GM12864 (cell line): ENCODE measurements around the gene ACKR4.

ENCODE experiments used
- DNase-seq: peaks from one replicate; pipeline ENCODE4 v3.0.0-alpha.2; 2011; ENCODE audit warnings: low read depth
- H3K4me3 ChIP-seq: 2 replicates; pipeline ENCODE4 v1.5.1; 2011; ENCODE audit warnings: mild to moderate bottlenecking, low read depth, low read length, control low read depth
- CTCF ChIP-seq: IDR thresholded peaks from 2 replicates; pipeline ENCODE4 v1.5.1; 2011; ENCODE audit warnings: low read depth, mild to moderate bottlenecking, moderate library complexity, low read length, control low read depth, inconsistent platforms; ENCODE audit errors: missing control alignments

ACKR4 gene

GRCh38 chr3:132596816-132597433 is at the start of gene ACKR4:
TSS of gene ACKR4 (plus strand) at chr3:132597270. CDS start at chr3:132600398, 3,128 bp downstream.
- TF ChIP-seq CTCF = no peak
- no peak for DNase-seq
- no peak within 1 kb of the TSS for H3K4me3 ChIP-seq

DNA sequence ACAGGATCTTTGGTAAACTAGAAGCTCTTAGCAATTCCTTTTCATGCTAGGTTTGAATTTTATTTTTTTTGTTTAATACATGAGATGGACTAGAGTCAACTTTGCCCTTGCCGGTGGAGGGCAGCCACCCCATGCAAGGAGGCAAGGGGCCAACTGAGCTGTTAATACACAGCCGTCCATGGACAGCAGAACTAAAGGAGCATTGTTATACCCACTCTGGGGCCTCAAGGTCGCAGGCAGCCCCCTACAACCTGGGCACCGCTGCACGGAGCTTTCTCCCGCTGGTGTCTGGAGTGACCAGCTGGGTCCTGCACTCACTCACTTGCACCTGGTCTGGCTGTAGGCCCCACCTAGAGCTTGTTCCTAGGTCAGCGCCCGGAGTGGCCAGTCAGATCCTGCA is 47.9 kb upstream of the ACKR4 start:
- H3K4me3 ChIP-seq = no peak overlapping the region
- no peak for TF ChIP-seq CTCF
- DNase-seq = no peak

DNA sequence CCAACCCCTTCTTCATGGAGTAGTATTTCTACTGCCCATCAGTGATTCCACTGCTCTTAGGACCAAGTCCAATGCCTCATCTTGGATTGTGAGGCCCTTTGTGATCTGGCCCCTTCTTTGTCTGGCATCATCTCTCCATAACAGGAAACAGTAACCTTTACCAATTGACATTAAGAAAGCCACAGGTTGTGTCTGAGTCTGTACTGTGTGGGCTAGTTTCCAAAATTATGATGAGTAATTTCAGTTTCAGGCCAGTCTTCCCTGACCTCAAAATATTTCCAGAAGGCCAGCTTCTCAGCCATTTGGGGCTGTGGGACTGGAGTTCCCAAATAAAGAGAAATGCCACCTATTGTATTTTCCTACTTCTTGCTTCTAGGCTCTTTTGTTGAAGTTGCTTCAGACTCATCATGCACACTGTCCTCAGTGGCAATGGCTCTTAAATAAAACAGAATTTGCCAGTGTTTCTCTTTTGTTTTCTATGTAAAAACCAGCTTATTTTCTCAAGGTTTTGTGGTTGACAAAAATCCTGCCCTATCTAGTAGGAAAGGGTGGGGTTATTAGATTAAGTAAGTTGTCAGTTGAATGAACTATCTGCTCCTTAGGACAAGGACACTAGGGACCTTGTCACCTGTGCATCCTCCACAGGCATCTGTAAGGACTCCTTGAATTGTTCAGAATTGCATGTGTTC is 47.0 kb upstream of the ACKR4 start:
- no peak for TF ChIP-seq CTCF
- no peak for DNase-seq

GRCh38 chr3:132550579-132551305 is 46.3 kb upstream of the ACKR4 start:
- no peak for TF ChIP-seq CTCF
- no peak for DNase-seq
- H3K4me3 ChIP-seq = no peak overlapping the region

More for the DNA sequence above, 47.0 kb upstream of the ACKR4 start:
- no peak overlapping the region for H3K4me3 ChIP-seq

DNA sequence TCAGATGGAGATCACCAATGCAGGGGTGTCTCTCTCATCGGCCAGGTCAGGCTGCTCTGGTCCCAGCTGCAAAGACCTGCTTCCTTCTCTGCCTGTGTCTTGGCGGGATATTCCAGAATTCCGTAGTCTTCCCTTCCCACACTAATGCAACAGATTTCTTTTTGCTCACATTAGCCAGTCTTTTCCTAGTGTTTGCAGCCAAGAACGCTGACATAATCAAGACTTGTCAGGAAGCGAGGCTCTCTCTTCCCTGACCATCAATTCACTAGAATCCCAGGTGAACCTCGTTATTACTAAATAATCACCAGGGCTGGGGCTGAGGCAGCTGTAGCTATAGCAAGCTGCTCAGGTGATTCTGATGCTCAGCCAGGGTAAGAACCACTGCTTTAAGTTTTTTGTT is 43.2 kb upstream of the ACKR4 start:
- DNase-seq = no peak
- TF ChIP-seq CTCF = no peak
- H3K4me3 ChIP-seq = no peak overlapping the region

- no peak for TF ChIP-seq CTCF
- no peak for DNase-seq
- no peak overlapping the region for H3K4me3 ChIP-seq
Observed at GRCh38 chr3:132554437-132554836, 42.6 kb upstream of the ACKR4 start.
